Skin epidermis (tissue), 12 donors: ENCODE results near the gene ATXN1.
A peak's percentile ranks its signal among the peaks of the same experiment; 100 is the strongest.

Source experiments
- H3K27ac ChIP-seq, 21 experiments: fragments of 200-600 bp; sonication (generic) in 11 of 21; one replicate each; pipeline ENCODE4 v1.5.0; 2020; ENCODE audit warnings: mild to moderate bottlenecking in 3 of 21, inconsistent platforms in 2 of 21, moderate library complexity in 2 of 21
- H3K4me3 ChIP-seq, 7 experiments: fragments of 200-600 bp; sonication (generic) in 2 of 7; one replicate each; pipeline ENCODE4 v1.5.0; 2020; ENCODE audit warnings: inconsistent platforms in 2 of 7, mild to moderate bottlenecking in 2 of 7, moderate library complexity in 1 of 7

The ATXN1 gene

GRCh38 chr6:16355699-16356446 is 405.4 kb downstream of the ATXN1 start:
- H3K4me3 ChIP-seq = no peak overlapping the region
- H3K27ac ChIP-seq = no peak overlapping the region

GRCh38 chr6:16355238-16355637 is 406.0 kb downstream of the ATXN1 start:
- H3K27ac ChIP-seq = no peak overlapping the region

GRCh38 chr6:16354692-16355091 is 406.6 kb downstream of the ATXN1 start:
- no peak overlapping the region for H3K27ac ChIP-seq

More at GRCh38 chr6:16355238-16355637, 406.0 kb downstream of the ATXN1 start:
- H3K4me3 ChIP-seq = no peak overlapping the region

GRCh38 chr6:16352821-16353438 is 408.3 kb downstream of the ATXN1 start:
- Histone ChIP-seq H3K27ac (peak overlapping the region in 8 of 21 experiments; percentile 3 to 76 (median 40)), H3K4me3 (no peak overlapping the region)

More at GRCh38 chr6:16354692-16355091, 406.6 kb downstream of the ATXN1 start:
- no peak overlapping the region for H3K4me3 ChIP-seq

GRCh38 chr6:16352258-16352635 is 409.0 kb downstream of the ATXN1 start:
- Histone ChIP-seq H3K4me3 (no peak overlapping the region), H3K27ac (peak overlapping the region in 14 of 21 experiments; percentile 3 to 76 (median 46))

GRCh38 chr6:16349544-16349943 is 411.7 kb downstream of the ATXN1 start:
- no peak overlapping the region for H3K27ac ChIP-seq
- H3K4me3 ChIP-seq = no peak overlapping the region

- Histone ChIP-seq H3K4me3 (no peak overlapping the region), H3K27ac (peak overlapping the region in 7 of 21 experiments; percentile 2 to 77 (median 30))
Measured at GRCh38 chr6:16346831-16347230, 414.4 kb downstream of the ATXN1 start.

- H3K27ac ChIP-seq = peak overlapping the region in 12 of 21 experiments; percentile 4 to 77 (median 35)
Measured at GRCh38 chr6:16345449-16346330, 415.6 kb downstream of the ATXN1 start.

GRCh38 chr6:16344756-16345155 is 416.5 kb downstream of the ATXN1 start:
- no peak overlapping the region for H3K4me3 ChIP-seq
- peak overlapping the region in 4 of 21 experiments; percentile 36 to 76 (median 62) for H3K27ac ChIP-seq

More at GRCh38 chr6:16345449-16346330, 415.6 kb downstream of the ATXN1 start:
- H3K4me3 ChIP-seq = no peak overlapping the region

GRCh38 chr6:16343593-16343992 is 417.7 kb downstream of the ATXN1 start:
- no peak overlapping the region for H3K4me3 ChIP-seq
- peak overlapping the region in 3 of 21 experiments; percentile 1 to 21 (median 20) for H3K27ac ChIP-seq

- peak overlapping the region in 10 of 21 experiments; percentile 5 to 64 (median 28) for H3K27ac ChIP-seq
- no peak overlapping the region for H3K4me3 ChIP-seq
Measured at GRCh38 chr6:16339265-16339587, 422.0 kb downstream of the ATXN1 start.

- H3K4me3 ChIP-seq = no peak overlapping the region
- H3K27ac ChIP-seq = peak overlapping the region in 11 of 21 experiments; percentile 5 to 64 (median 23)
Measured at GRCh38 chr6:16338577-16339264, 422.5 kb downstream of the ATXN1 start.

GRCh38 chr6:16337295-16337975 is 423.8 kb downstream of the ATXN1 start:
- H3K4me3 ChIP-seq = no peak overlapping the region
- peak overlapping the region in 9 of 21 experiments; percentile 16 to 81 (median 35) for H3K27ac ChIP-seq

- H3K27ac ChIP-seq = peak overlapping the region in 8 of 21 experiments; percentile 11 to 82 (median 39)
- no peak overlapping the region for H3K4me3 ChIP-seq
Measured at GRCh38 chr6:16336911-16337294, 424.4 kb downstream of the ATXN1 start.

GRCh38 chr6:16336056-16336818 is 425.0 kb downstream of the ATXN1 start:
- Histone ChIP-seq H3K4me3 (no peak overlapping the region), H3K27ac (peak overlapping the region in 10 of 21 experiments; percentile 9 to 82 (median 36))

- H3K27ac ChIP-seq = peak overlapping the region in 20 of 21 experiments; percentile 9 to 83 (median 58)
- H3K4me3 ChIP-seq = no peak overlapping the region
Measured at GRCh38 chr6:16335176-16335575, 426.1 kb downstream of the ATXN1 start.

- no peak overlapping the region for H3K4me3 ChIP-seq
- H3K27ac ChIP-seq = peak overlapping the region in 20 of 21 experiments; percentile 9 to 83 (median 58)
Measured at GRCh38 chr6:16334671-16335070, 426.6 kb downstream of the ATXN1 start.

- no peak overlapping the region for H3K4me3 ChIP-seq
- peak overlapping the region in 5 of 21 experiments; percentile 1 to 41 (median 29) for H3K27ac ChIP-seq
Measured at GRCh38 chr6:16333580-16333979, 427.7 kb downstream of the ATXN1 start.
